RWPE1 (cell line): ENCODE measurements around the gene ZC2HC1B.
"Not testable (repeated sequence)": the region's sequence is repeated elsewhere in the genome, so short reads cannot be mapped to it uniquely, and the experiment has no call there.

ENCODE experiments used
- CTCF ChIA-PET: fragments of 350-600 bp; sonication (Branson Sonifier 250); formaldehyde crosslinking; extraction: SDS; loops from one replicate; lab custom pipeline; 2021; lab: Yijun Ruan, JAX
- POLR2A ChIA-PET: fragments of 400-600 bp; formaldehyde crosslinking; extraction: SDS; loops from one replicate; lab custom pipeline; 2020; ENCODE audit warnings: antibody characterized with exemption; ENCODE audit not compliant: low non-redundant PET; lab: Yijun Ruan, JAX
- DNase-seq: peaks from one replicate; pipeline ENCODE4 v3.0.0; 2012; ENCODE audit warnings: low spot score
- H3K27ac ChIP-seq: fragments of 450-650 bp; 2 replicates; pipeline ENCODE4 v1.5.1; 2017
- TF ChIP-seq, protein P1 (sequence below): fragments of 450-650 bp; conservative IDR thresholded peaks from 2 replicates; pipeline ENCODE4 v1.5.1; 2017; ENCODE audit warnings: low read depth, mild to moderate bottlenecking

ZC2HC1B gene

DNA sequence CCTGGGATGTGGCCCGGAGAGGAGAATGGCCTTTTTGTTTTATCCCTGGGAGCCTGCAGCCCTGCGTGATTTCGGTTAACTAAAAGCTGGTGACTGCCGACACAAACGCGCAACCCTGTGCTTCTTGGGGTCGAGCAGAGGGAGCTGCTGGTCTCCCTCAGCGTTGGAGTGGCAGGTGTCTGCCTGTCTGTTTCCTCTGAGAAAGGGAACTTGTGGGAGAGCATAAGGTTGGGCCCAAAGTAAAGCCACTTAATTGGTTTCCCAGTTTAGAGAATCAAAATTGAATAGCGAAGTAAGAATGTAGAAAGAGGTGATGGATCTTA is 20.6 kb upstream of the ZC2HC1B start:
- ChIA-PET POLR2A (no interaction called here), CTCF (interaction anchor here (0.7 to 3.9 kb wide), 4 partner anchors 20 to 268 kb away, joined by 3 to 15 read pairs (median 4); partner anchors contain the start of gene ZC2HC1B)
- H3K27ac ChIP-seq: peak overlapping the region; percentile 78
- TF ChIP-seq, protein P1, sequence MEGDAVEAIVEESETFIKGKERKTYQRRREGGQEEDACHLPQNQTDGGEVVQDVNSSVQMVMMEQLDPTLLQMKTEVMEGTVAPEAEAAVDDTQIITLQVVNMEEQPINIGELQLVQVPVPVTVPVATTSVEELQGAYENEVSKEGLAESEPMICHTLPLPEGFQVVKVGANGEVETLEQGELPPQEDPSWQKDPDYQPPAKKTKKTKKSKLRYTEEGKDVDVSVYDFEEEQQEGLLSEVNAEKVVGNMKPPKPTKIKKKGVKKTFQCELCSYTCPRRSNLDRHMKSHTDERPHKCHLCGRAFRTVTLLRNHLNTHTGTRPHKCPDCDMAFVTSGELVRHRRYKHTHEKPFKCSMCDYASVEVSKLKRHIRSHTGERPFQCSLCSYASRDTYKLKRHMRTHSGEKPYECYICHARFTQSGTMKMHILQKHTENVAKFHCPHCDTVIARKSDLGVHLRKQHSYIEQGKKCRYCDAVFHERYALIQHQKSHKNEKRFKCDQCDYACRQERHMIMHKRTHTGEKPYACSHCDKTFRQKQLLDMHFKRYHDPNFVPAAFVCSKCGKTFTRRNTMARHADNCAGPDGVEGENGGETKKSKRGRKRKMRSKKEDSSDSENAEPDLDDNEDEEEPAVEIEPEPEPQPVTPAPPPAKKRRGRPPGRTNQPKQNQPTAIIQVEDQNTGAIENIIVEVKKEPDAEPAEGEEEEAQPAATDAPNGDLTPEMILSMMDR: no peak
- no peak for DNase-seq

GRCh38 chr6:143844006-143844405 is 20.3 kb upstream of the ZC2HC1B start:
- ChIA-PET CTCF (interaction anchor here (0.7 to 3.9 kb wide), 4 partner anchors 20 to 269 kb away, joined by 3 to 15 read pairs (median 4); partner anchors contain the start of gene ZC2HC1B), POLR2A (no interaction called here)
- no peak overlapping the region for H3K27ac ChIP-seq
- TF ChIP-seq, protein P1: no peak
- no peak for DNase-seq

DNA sequence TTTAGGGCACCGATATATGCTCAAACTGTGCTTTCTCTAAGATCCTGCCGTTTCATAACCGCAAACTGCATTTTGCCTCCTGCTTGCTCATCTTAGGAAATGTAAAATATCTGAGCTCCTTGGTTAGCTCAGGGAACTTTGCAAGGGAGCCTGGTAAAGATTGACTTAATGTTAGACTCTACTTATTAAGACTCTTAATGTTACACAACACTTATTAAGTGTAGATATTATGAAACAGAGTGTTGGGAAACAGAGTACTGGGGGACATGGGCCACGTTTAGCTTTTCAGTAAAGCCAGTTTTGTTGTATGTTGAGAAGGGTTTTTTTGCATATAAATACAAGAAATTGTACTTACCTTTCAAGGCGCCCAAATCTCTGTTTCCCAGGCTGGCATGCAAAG is 19.2 kb upstream of the ZC2HC1B start:
- H3K27ac ChIP-seq: no peak overlapping the region
- TF ChIP-seq, protein P1: no peak
- ChIA-PET CTCF (interaction anchor here (3.9 kb wide), 1 partner anchor 270 kb away, joined by 15 read pairs; no protein-coding TSS in a partner anchor), POLR2A (no interaction called here)
- DNase-seq: no peak

- H3K27ac ChIP-seq, CTCF ChIA-PET, POLR2A ChIA-PET, DNase-seq: not testable (repeated sequence)
These were observed 12.6 kb upstream of the ZC2HC1B start for GRCh38 chr6:143851706-143852105.

GRCh38 chr6:143855057-143855456 is 9.2 kb upstream of the ZC2HC1B start:
- POLR2A ChIA-PET, CTCF ChIA-PET, H3K27ac ChIP-seq, DNase-seq: not testable (repeated sequence)

GRCh38 chr6:143856762-143857161 is 7.5 kb upstream of the ZC2HC1B start:
- POLR2A ChIA-PET, CTCF ChIA-PET, DNase-seq, H3K27ac ChIP-seq: not testable (repeated sequence)

- no peak for DNase-seq
- H3K27ac ChIP-seq: no peak overlapping the region
- POLR2A ChIA-PET: no interaction called here
- CTCF ChIA-PET: no interaction called here
- TF ChIP-seq, protein P1: no peak
These were observed 6.6 kb upstream of the ZC2HC1B start for GRCh38 chr6:143857651-143858050.

- TF ChIP-seq, protein P1: no peak
- H3K27ac ChIP-seq: no peak overlapping the region
- ChIA-PET POLR2A (no interaction called here), CTCF (no interaction called here)
- DNase-seq: no peak
These were observed 4.2 kb upstream of the ZC2HC1B start for GRCh38 chr6:143859891-143860660.
